NK-92 (cell line): ENCODE results near the gene MTOR.

Experiments used
- DNase-seq: peaks from one replicate; lab custom pipeline; 2025; ENCODE audit not compliant: unreplicated experiment; lab: John Stamatoyannopoulos, UW

The MTOR gene

GRCh38 chr1:11152755-11153154, 109.6 kb downstream of the MTOR start:
- no peak for DNase-seq

- DNase-seq, result no peak
These were observed 110.3 kb downstream of the MTOR start for GRCh38 chr1:11151826-11152612.

DNA sequence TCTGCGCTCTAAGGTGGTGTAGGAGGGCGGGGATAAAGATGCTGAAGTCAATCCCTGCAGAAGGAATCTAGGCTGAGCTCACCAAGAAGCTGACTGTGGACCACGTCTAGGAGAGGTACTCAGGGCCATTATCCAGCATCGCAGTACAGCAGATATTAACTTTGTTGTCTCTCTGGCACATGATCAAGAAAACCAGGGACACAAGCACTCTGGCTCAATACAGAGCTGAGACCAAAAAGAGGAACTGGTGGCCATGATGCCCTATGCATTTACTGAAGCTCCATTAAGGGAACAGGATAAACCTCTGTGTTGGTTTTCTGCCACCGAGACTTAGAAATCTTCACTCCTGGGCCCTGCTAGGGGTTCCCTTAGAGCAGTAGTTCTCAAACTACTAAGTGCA, 111.2 kb downstream of the MTOR start:
- no peak for DNase-seq

- no peak for DNase-seq
These were observed 112.0 kb downstream of the MTOR start for GRCh38 chr1:11150326-11150725.

DNA sequence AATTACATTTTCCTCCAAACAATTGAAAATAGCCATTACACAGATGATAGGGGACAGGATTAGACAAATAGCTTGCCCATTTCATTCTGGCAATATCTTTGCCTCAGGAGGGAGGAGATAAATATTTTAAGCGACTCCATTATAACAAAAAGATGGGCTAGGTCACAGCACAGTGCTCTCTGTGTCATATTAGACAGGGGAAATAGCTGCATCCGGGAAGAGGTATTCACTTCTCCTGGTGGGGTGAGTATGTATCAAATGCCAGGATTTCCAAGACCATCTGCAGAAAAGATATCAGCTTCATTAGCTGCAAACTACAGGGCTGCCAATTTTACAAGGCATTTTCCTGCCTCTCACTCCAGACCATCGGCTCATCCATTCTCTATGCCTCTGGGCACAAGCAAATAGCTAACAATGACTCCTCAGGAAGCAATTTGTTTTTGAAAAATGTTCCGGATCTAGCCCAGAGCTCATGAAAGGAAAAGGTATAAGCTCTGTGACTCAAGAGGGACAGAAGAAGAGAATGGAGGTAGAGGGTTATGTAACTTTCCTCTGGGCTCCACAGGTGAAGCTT, 115.1 kb downstream of the MTOR start:
- no peak for DNase-seq

- no peak for DNase-seq
These were observed 116.6 kb downstream of the MTOR start for GRCh38 chr1:11145741-11146140.

- DNase-seq, result no peak
These were observed 117.6 kb downstream of the MTOR start for GRCh38 chr1:11144570-11145256.

- no peak for DNase-seq
These were observed 118.4 kb downstream of the MTOR start for GRCh38 chr1:11143907-11144306.

DNA sequence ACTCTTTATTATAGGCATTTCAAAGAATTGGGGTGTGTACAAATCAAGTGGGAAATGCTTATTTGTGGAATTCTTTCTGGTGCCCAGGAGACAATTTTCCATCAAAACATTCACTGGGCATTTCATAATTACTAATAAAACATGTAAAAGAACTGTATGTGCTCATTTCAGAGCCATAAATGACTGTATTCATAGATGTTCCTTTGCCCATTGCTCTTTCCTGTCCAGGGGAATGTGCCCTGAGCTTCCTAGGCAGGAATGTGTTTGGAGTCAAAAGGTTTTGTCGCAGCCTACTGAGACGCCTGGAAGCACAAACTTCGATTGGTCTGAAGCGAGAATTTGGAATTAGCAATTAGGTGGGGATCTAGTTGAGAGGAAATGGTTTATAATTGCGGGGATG, 119.0 kb downstream of the MTOR start:
- no peak for DNase-seq

GRCh38 chr1:11142618-11143391, 119.5 kb downstream of the MTOR start:
- no peak for DNase-seq

- no peak for DNase-seq
These were observed 123.4 kb downstream of the MTOR start for GRCh38 chr1:11138952-11139351.

DNA sequence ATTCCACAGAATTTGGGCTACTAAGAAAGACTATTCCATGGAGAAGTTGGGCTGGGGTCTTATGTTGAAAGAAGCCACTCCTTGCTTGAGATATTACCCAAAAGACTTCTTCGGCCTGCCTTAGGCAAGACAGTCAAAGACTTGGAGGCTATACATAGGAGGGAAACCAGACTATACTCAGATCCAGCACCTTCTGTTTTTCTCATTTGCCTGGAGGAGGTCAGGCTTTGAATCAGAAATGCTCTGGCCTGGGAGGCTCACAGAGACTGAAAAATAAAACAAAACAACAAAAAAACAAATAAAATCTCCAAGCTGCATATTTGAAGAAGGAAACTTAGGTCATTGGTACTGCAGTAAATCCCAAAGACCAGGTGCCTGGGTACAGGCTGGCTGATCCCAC, 124.3 kb downstream of the MTOR start:
- DNase-seq, result no peak

DNA sequence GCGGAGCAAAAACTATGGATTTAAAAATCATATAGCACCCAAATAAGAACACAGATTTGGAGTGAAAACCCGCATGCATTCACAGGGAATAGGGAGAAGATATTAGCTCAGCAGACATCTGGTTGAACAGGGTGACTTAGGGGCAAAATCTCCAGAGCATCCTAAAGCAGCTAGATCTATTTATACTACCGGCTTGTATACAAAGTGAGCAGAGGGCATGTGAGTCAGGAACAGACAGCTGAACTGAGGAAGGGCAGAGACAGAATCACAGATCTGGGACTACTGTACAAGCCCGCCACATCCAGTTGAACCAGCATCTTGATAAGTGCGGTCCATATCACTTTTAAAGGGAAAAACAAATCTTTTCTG, 127.5 kb downstream of the MTOR start:
- no peak for DNase-seq

- no peak for DNase-seq
These were observed 128.0 kb downstream of the MTOR start for GRCh38 chr1:11134251-11134897.

DNA sequence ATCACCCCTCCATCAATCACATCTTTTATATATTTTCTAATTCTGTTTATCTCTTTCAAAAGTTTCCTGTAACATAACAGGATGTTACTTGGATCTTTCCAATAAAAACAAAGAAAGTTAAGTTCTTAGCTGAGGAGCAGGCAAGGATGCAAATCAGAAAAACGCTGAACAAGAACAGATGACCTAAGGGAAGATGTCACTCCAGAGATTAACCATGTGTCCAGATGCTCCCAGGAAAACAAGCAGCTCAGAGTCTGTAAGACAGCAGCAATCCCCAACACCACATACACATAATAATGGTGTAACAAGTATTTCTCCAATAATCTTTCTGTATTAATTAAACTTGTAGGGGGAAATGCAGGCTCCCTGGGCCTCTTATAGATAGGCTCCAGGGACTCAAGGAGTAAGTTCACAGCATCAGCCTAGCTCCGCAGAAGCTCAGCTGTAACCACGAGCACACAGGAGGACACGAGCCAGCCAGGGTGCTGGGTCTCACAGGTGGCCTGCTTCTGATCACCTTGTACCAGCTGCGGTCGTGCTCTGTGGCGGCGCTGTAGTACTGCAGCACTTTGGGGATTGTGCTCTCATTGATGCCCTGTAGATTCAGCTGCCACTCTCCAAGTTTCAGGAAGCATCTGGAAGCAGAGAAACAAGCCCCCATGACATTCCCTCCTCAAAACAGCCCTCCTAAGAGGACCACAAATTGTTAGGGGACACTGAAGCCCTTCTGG, 129.6 kb downstream of the MTOR start:
- no peak for DNase-seq

GRCh38 chr1:11131816-11132215, 130.5 kb downstream of the MTOR start:
- no peak for DNase-seq

DNA sequence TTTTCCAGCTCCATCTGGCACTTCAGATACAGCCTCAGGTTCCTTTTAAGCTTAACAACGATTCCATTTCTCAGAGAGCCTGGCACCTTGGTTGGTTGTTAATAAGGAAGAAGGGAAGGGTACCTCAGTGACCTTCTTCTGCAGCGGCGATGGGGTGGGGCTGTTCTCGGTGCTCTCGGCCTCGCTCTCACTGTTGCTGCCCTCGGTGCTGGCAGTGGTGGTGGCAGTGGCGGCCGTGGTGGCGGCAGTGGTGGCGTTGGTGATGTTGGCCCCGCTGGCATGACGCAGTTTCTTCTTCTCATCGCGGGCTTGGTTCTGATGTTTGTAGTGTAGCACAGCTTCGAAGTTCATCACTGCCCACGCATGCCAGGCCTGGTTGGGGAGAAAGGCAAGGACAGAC, 131.9 kb downstream of the MTOR start:
- DNase-seq, result no peak

- DNase-seq, result no peak
These were observed 132.5 kb downstream of the MTOR start for GRCh38 chr1:11129649-11130390.

GRCh38 chr1:11126569-11126968, 135.8 kb downstream of the MTOR start:
- DNase-seq, result no peak

- no peak for DNase-seq
These were observed 136.4 kb downstream of the MTOR start for GRCh38 chr1:11125931-11126330.
